T-helper 1 cell treated with Interleukin-12 subunit alpha and Interleukin-12 subunit beta and Interleukin-4 antibody, amounts not matched to agents 30 μg/mL and 1 μg/mL, for 36 hours (primary cell): ENCODE measurements around the gene ARL16.
"Not testable (repeated sequence)": the region's sequence is repeated elsewhere in the genome, so short reads cannot be mapped to it uniquely, and the experiment has no call there.

Experiments used
- H3K27ac Mint-ChIP-seq: one replicate; pipeline ENCODE4 v1.8.0; 2021; ENCODE audit warnings: mild to moderate bottlenecking, mixed read lengths
- H3K27me3 Mint-ChIP-seq: one replicate; pipeline ENCODE4 v1.8.0; 2021; ENCODE audit warnings: low read depth, mixed read lengths
- H3K36me3 Mint-ChIP-seq: one replicate; pipeline ENCODE4 v1.8.0; 2021; ENCODE audit warnings: low read depth, mixed read lengths
- H3K4me1 Mint-ChIP-seq: one replicate; pipeline ENCODE4 v1.8.0; 2021; ENCODE audit warnings: low read depth, mixed read lengths
- H3K4me3 Mint-ChIP-seq: one replicate; pipeline ENCODE4 v1.8.0; 2021; ENCODE audit warnings: mild to moderate bottlenecking, moderate library complexity, mixed read lengths
- H3K9me3 Mint-ChIP-seq: one replicate; pipeline ENCODE4 v1.8.0; 2021; ENCODE audit warnings: mixed read lengths

ARL16 gene

DNA sequence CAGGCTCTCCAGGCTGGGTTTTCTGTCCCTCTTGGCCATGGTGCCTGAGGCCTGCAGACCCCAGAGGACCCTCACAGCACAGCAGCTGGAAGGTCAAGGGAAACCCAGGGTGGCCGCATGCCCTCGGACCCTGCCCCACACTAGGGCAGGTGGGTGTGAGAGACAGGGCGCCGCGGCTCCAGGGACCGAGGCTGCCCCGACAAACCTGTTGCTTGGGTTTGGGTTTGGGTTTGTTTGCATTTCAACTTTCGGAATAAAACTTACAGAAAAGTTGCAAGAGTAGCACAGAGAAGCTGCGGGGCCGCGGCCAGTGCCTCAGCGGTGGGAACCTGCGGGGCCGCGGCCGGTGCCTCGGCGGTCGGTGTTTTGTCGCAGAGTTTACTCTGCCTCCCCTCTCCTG, 8.0 kb upstream of the ARL16 start:
- Mint-ChIP-seq H3K4me1 (peaks cover 2% of the 10 kb centered on the region), H3K4me3 (no peak overlapping the region), H3K27me3 (no peaks in the 10 kb centered on the region), H3K27ac (no peak overlapping the region), H3K36me3 (peaks cover 21% of the 10 kb centered on the region), H3K9me3 (no peaks in the 10 kb centered on the region)

DNA sequence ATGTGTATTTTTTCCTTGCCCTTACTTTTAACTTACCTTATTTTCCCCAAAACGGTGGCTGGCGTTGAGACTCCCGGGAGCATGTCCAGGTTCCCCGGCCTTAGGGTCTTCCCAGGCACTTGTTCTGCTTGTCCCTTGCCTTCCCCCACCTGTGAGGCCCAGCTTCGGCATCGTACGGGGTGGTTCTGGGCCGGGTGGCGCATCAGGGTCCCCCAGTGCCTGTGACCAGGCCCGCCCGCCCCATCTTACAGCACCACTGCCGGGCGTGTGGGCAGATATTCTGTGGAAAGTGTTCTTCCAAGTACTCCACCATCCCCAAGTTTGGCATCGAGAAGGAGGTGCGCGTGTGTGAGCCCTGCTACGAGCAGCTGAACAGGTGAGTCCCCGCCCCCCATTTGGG, 7.6 kb upstream of the ARL16 start:
- H3K36me3 Mint-ChIP-seq: peaks cover 23% of the 10 kb centered on the region
- H3K4me3 Mint-ChIP-seq: no peak overlapping the region
- H3K4me1 Mint-ChIP-seq: peaks cover 2% of the 10 kb centered on the region
- H3K27me3 Mint-ChIP-seq: no peaks in the 10 kb centered on the region
- no peak overlapping the region for H3K27ac Mint-ChIP-seq
- H3K9me3 Mint-ChIP-seq: no peaks in the 10 kb centered on the region

DNA sequence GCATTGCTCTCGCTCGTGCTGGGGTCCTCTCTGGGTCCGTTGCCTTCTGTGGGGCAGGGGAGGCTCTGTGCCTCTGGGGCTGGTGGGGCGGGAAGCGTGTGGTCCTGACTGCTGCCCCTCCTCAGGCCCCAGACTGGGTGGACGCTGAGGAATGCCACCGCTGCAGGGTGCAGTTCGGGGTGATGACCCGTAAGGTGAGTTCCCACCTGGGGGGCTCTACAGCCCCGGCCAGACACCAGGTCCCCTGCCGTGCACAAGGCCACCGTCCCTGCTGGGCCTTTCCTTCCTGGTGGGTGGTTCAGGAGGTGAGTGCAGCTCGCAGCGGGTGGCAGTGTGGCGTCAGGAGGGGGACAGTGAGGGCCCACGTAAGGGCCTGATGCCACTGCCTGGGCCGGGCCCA, 7.0 kb upstream of the ARL16 start:
- Mint-ChIP-seq H3K27me3 (no peaks in the 10 kb centered on the region), H3K36me3 (peaks cover 26% of the 10 kb centered on the region), H3K27ac (no peak overlapping the region), H3K9me3 (no peaks in the 10 kb centered on the region), H3K4me1 (peaks cover 2% of the 10 kb centered on the region), H3K4me3 (no peak overlapping the region)

DNA sequence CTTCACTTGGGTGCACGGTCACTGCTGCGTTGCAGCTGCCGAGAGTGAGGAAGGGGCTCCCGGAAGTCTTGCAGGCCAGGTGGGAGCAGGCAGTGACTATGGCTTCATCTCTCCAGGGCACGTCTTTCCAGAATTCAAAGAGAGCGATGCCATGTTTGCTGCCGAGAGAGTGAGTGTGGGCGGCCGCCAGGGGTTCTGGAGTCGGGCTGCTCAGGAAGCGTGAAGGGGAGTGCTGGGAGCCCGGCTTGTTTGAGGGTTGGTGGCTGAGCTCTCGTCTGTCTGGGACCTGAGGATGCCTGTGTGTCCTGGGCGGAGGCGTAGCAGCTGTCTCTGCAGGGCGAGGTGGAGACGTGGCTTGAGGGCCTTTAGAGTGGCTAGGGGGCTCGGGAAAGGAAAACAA, 6.5 kb upstream of the ARL16 start:
- Mint-ChIP-seq H3K4me1 (peaks cover 2% of the 10 kb centered on the region), H3K27me3 (no peaks in the 10 kb centered on the region), H3K4me3 (no peak overlapping the region), H3K27ac (no peak overlapping the region), H3K36me3 (peaks cover 30% of the 10 kb centered on the region), H3K9me3 (no peaks in the 10 kb centered on the region)

DNA sequence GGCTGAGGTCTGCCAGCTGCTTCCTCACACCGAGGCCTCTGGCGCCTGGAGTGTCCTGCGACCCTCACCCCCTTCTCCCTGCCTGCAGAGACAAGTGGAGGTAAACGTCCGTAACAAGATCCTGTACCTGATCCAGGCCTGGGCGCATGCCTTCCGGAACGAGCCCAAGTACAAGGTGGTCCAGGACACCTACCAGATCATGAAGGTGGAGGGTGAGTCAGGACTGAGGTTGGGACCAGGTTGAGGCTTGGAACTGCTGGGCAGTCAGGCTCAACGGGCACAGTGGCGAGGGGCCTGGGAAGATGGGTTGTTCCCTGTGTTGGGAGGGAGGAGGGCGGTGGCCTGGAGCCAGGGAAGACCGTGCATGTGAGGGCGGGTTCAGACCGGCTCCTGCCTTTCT, 5.0 kb upstream of the ARL16 start:
- Mint-ChIP-seq H3K9me3 (no peaks in the 10 kb centered on the region), H3K36me3 (peaks cover 35% of the 10 kb centered on the region), H3K4me3 (no peak overlapping the region), H3K27me3 (no peaks in the 10 kb centered on the region), H3K4me1 (peaks cover 11% of the 10 kb centered on the region), H3K27ac (no peak overlapping the region)

DNA sequence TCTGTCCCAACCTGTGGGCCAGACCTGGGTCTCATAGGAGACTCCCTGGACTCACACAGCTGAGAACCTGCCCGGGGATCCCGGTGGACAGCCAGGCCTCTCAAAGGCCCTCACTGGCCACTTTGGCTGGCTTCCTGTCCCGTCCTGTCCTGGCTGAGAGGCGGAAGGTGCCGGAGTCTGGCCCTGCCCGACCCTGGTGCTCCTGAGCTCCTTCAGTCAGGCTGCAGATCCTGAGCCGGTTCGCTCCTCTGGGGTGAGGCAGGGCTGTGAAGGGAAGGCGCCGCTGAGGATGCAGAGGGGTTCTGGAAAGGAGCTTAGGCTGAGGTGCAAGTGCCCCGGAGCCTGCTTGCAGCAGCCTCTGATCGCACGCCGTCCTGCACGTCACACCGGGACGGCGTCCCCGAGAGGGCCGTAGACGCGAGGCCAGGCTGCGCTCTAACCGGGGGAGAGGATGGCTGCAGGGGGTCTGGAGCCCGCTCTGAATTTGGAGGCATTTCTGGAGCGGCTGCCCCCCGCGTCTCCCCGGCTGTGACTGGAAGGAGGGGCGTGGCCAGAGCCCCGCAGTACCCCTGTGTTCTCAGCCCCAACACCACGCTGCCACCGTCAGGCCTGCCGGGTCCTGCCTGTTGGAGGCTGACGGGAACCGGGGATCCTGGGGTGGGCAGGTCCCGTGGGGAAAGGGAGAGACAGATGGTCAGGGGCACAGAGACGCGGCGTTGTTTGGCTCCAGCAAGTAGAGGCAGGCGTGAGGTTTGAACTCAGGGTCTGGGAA, 4.4 kb upstream of the ARL16 start:
- Mint-ChIP-seq H3K36me3 (peaks cover 36% of the 10 kb centered on the region), H3K4me3 (no peak overlapping the region), H3K27me3 (no peaks in the 10 kb centered on the region), H3K9me3 (no peaks in the 10 kb centered on the region), H3K27ac (no peak overlapping the region), H3K4me1 (peaks cover 13% of the 10 kb centered on the region)

DNA sequence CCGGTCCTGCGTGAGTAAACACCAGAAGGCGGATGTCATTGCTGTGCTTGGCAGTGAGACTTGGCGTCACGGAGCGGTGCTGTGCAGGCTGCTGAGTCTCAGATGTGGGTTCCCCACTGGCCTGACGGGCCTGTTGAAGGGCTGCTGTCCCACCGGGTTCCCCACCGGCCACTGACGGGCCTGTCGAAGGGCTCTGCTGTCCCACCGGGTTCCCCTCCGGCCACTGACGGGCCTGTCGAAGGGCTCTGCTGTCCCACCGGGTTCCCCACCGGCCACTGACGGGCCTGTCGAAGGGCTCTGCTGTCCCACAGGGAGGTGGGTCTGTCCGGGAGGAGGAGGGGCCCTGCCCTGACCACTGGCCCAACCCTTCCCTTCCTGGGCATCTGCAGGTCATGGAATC, 3.0 kb upstream of the ARL16 start:
- peaks cover 34% of the 10 kb centered on the region for H3K36me3 Mint-ChIP-seq
- peaks cover 21% of the 10 kb centered on the region for H3K4me1 Mint-ChIP-seq
- no peaks in the 10 kb centered on the region for H3K9me3 Mint-ChIP-seq
- H3K4me3 Mint-ChIP-seq: no peak overlapping the region
- no peaks in the 10 kb centered on the region for H3K27me3 Mint-ChIP-seq
- no peak overlapping the region for H3K27ac Mint-ChIP-seq

DNA sequence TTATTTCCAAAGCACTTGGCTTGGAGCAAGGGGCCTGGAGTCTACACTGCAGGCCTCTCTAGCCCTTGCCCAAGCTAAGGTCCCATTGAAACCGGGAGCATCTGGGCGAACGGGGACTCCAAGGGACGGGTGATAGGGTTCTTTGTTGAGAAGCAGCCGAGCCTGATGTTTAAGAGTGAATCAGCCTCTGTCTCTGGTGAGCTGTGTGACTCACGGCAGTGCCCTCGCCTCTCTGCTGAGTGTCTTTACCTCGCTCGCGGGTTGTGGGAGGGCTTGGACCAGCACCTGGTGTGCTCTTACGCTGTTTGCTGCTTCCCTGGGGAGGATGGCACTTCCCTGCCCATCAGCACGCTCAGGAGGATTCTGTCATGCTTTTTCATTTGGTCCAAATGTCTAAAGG, 1.5 kb upstream of the ARL16 start:
- H3K27ac Mint-ChIP-seq: no peak overlapping the region
- H3K27me3 Mint-ChIP-seq: no peaks in the 10 kb centered on the region
- peaks cover 34% of the 10 kb centered on the region for H3K36me3 Mint-ChIP-seq
- H3K4me1 Mint-ChIP-seq: peaks cover 21% of the 10 kb centered on the region
- H3K9me3 Mint-ChIP-seq: no peaks in the 10 kb centered on the region
- peak overlapping the region; percentile 85 for H3K4me3 Mint-ChIP-seq

DNA sequence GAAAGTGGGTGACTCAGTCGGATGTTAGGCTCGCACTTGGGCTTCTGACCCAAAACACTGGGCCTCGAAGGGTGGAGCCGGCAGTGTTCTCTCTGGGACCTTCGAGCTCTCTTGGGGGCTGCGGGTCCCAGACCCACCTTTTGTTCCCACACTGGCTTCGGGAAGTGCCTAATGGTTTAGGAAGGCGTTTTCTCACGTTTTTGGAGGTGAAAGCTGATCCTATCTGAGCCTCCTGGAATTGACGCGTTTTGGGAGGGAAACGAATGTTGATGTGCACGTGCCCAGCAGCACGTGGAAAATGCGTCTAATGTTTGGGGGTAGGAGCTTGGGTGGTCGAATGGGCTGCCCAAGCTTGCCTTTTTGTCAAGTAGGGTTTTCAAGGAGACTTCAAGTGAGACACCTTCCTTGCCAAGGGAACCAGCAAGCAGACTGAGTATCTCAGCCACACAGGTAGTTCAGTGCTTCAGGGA, 880 bp upstream of the ARL16 start:
- H3K36me3 Mint-ChIP-seq: peaks cover 31% of the 10 kb centered on the region
- H3K27ac Mint-ChIP-seq: peak overlapping the region; percentile 70
- no peaks in the 10 kb centered on the region for H3K9me3 Mint-ChIP-seq

DNA sequence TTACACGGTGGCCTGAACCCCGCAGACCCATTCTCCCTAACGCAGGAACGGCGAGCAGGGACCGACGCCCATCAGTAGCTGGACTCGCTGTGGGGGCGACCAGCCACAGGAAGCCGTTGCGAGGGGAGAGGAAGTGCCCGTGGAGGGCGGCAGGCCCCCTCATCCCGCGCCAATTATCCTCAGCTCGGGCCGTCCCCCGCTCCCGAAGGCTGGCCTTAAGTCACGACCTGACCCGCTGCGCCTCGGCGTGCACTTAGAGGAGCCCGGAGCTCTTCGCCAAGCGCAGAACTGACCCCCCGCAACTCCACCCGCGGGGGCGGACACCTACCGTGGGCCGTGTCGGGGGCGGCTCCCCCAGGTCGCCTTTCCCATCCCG, 401 bp downstream of the ARL16 start:
- H3K4me1 Mint-ChIP-seq: peaks cover 21% of the 10 kb centered on the region

More for the DNA sequence above, 880 bp upstream of the ARL16 start:
- Mint-ChIP-seq H3K4me1 (peaks cover 21% of the 10 kb centered on the region), H3K27me3 (no peaks in the 10 kb centered on the region), H3K4me3 (peak overlapping the region; percentile 85)

DNA sequence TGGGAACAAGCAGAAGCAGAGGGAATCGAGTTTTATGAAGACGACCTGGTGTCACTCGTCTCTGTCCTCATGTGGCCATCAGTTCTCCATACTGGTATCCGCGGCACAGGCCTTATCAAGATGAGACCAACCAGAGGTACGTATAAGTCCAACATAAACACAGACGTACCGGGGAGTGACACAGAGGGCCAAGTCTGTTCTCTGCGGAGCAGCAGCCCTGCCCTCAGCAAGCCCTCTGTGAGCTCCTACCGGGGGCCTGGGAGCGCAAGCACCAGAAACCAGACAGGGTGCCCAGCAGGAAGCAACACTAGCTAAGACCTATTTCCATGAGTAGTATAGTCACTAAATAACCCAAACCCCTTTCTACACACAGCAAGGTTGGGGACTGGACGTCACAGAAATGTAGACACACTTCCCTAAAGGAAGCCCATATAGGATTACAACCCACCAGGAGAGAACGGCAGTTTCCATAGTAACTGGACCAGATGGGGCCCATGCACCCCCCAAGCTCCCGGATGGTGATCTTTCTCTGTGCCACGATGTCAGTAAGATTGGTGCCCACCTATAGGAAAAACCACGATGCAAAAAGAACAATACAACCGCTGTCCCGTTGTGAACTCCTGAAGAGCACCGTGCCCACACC, 911 bp downstream of the ARL16 start:
- peak overlapping the region; percentile 34 for H3K27ac Mint-ChIP-seq
- H3K36me3 Mint-ChIP-seq: peaks cover 24% of the 10 kb centered on the region
- H3K9me3 Mint-ChIP-seq: no peaks in the 10 kb centered on the region
- H3K4me3 Mint-ChIP-seq: peak overlapping the region; percentile 98
- H3K4me1 Mint-ChIP-seq: peaks cover 21% of the 10 kb centered on the region
- no peaks in the 10 kb centered on the region for H3K27me3 Mint-ChIP-seq

More for the DNA sequence above, 401 bp downstream of the ARL16 start:
- H3K36me3 Mint-ChIP-seq: peaks cover 24% of the 10 kb centered on the region
- H3K27ac Mint-ChIP-seq: peak overlapping the region; percentile 34
- no peaks in the 10 kb centered on the region for H3K9me3 Mint-ChIP-seq
- no peaks in the 10 kb centered on the region for H3K27me3 Mint-ChIP-seq
- H3K4me3 Mint-ChIP-seq: peak overlapping the region; percentile 98

DNA sequence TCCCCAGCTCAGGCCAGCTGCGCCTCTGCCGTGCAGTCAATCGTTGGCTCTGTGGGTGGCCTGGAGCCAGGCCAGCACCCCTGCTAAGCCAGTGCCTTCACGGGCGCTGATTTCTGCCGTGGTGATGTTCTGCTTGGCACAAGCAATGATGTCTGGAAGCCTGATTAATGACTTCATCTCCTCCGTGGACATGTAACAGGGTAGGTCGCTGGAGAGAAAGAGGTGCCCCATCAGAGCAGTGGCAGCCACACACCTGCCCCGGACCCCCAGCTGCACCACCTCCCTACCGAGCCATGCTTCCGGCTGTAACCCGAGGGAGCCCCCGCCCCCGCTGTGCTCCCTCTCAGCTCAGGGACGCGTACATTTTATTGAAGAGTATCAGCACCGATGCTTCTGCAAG, 1.9 kb downstream of the ARL16 start:
- no peaks in the 10 kb centered on the region for H3K9me3 Mint-ChIP-seq
- peaks cover 15% of the 10 kb centered on the region for H3K36me3 Mint-ChIP-seq
- peaks cover 18% of the 10 kb centered on the region for H3K4me1 Mint-ChIP-seq
- H3K4me3 Mint-ChIP-seq: peak overlapping the region; percentile 7
- no peak overlapping the region for H3K27ac Mint-ChIP-seq
- H3K27me3 Mint-ChIP-seq: no peaks in the 10 kb centered on the region

DNA sequence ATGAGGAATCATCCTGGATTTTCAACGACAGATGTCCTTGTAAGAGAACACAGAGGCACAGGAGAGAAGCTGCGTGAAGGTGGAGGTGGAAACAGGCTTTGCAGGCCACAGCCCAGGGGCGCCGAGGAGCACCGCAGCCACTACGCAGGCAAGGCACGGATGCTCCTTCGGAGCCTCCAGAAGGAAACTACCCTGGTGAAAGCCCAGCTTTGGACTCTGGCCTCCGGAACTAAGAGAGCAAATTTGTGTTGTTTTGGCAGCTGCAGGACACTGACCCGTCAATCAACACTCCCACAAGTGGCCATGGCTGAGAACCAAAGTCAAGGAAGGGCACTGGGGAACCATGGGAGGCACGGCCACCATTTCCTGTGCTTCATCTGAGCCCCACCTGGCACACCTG, 3.4 kb downstream of the ARL16 start:
- Mint-ChIP-seq H3K4me1 (peaks cover 22% of the 10 kb centered on the region), H3K27me3 (no peaks in the 10 kb centered on the region), H3K9me3 (no peaks in the 10 kb centered on the region), H3K4me3 (no peak overlapping the region), H3K36me3 (peaks cover 6% of the 10 kb centered on the region), H3K27ac (no peak overlapping the region)

DNA sequence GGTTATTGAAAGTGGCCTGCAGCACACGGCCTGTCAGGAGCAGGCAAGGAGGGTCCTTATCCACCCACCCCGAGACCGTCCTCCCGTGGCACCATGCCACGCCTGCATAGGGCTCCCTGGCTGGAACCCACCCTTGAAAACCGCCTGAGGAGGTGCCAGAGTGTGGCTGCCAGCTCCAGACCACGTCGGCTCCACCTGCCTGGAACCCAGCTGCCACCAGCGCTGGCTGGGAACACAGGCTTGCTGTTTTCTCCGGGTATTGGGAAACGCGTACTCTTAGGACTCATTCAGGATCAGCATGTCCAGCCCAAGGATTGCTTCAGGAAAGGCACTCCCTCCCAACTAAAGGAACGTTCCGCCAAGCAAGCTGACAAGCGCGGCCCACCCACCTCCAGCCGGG, 6.7 kb downstream of the ARL16 start:
- Mint-ChIP-seq H3K9me3 (no peaks in the 10 kb centered on the region), H3K27ac (no peak overlapping the region), H3K4me3 (no peak overlapping the region), H3K4me1 (peaks cover 3% of the 10 kb centered on the region), H3K27me3 (no peaks in the 10 kb centered on the region), H3K36me3 (peaks cover 2% of the 10 kb centered on the region)

DNA sequence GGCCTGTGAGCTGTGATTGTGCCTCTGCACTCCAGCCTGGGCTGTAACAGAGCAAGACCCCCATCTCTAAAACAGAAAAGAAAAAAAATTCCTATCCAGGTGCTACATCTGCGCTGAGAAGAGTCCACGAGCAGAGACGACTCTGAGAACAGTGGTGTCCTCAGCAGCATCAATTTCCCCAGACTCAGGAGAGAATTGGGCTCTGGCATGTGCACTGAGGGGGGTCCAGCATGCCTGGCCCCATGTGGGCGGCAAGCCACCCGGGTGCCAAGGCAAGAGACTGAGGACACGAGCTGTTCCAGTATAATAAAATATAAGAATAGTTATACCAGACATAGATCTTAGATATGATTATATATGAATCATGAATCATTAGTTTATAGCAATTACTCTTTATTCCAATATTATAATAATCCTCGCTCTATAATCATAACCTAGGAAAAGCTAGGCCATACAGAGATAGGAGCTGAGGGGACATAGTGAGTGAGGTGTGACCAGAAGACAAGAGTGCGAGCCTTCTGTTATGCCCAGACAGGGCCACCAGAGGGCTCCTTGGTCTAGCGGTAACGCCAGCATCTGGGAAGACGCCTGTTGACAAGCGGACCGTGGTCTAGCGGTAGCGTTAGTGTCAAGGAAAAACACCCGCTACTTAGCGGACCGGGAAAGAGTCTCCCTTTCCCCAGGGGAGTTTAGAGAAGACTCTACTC, 7.9 kb downstream of the ARL16 start:
- H3K27ac Mint-ChIP-seq, H3K36me3 Mint-ChIP-seq, H3K4me3 Mint-ChIP-seq, H3K4me1 Mint-ChIP-seq, H3K27me3 Mint-ChIP-seq, H3K9me3 Mint-ChIP-seq: not testable (repeated sequence)
